LNCAP (cell line): Measurements from ENCODE around the gene ESPN.

Experiments used
- TF ChIP-seq, protein P1 (sequence below): fragments of 450-650 bp; IDR thresholded peaks from 2 replicates; pipeline ENCODE4 v1.5.1; 2017; ENCODE audit warnings: mild to moderate bottlenecking

ESPN gene

DNA sequence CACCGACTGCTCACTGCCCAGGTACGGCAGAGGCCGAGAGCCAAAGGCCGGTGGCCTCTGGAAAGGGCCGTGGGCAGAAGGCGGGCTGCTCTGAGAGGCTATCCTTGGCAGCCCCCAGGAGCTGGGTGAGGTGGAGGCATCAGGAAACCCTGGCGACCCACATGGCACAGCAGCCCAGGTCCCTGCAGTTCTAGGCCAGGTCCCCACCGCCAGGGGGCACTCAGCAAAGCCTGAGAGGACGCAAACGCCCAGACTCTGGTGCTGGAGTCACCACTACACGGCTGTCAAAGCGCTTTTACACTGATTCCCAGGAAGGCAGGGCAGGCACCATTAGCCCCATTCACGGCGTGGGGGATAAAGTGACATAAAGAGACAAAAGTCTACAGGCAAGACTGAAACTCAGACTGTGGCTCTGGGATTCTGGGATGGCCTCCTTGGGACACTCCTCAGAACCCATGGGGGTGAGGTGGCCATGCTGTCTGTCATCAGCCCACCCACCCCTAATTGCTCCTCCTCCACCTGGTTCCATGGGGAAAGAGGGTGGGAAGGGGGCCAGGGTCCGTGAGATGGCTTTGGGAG, 61.9 kb downstream of the ESPN start:
- TF ChIP-seq, protein P1, sequence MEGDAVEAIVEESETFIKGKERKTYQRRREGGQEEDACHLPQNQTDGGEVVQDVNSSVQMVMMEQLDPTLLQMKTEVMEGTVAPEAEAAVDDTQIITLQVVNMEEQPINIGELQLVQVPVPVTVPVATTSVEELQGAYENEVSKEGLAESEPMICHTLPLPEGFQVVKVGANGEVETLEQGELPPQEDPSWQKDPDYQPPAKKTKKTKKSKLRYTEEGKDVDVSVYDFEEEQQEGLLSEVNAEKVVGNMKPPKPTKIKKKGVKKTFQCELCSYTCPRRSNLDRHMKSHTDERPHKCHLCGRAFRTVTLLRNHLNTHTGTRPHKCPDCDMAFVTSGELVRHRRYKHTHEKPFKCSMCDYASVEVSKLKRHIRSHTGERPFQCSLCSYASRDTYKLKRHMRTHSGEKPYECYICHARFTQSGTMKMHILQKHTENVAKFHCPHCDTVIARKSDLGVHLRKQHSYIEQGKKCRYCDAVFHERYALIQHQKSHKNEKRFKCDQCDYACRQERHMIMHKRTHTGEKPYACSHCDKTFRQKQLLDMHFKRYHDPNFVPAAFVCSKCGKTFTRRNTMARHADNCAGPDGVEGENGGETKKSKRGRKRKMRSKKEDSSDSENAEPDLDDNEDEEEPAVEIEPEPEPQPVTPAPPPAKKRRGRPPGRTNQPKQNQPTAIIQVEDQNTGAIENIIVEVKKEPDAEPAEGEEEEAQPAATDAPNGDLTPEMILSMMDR: peak; percentile 95

DNA sequence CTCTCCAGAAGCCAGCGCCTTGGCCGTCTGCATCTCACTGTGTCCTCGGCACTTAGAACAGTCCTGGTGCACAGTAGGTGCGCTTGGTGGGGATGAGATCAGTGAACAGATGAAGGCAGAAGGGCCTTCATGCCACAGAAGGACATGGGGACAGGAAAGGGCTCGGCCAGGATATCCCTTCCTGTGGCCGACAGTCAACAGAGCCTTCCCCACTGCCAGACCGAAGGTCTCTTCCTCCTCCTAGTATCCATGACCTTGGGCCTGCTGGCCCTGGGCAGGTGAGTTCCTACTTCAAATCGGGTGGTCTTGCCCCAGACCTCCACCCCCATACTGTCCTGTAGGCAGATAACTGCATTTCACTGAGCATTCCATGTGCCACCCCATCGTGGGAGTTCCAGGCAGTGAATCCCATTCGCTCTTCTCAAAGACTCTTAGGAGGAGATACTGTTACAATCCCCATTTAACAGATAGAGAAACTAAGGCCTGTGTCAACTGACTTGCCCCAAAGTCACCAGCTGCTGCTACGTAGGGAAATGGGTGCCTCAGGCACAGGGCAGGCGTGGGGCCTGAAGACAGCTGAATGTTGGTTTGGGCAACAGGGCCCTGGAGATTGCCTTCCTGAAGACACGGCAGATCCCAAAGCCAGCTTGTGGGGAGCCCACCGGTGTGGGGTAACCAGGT, 63.4 kb downstream of the ESPN start:
- TF ChIP-seq, protein P1: no peak

DNA sequence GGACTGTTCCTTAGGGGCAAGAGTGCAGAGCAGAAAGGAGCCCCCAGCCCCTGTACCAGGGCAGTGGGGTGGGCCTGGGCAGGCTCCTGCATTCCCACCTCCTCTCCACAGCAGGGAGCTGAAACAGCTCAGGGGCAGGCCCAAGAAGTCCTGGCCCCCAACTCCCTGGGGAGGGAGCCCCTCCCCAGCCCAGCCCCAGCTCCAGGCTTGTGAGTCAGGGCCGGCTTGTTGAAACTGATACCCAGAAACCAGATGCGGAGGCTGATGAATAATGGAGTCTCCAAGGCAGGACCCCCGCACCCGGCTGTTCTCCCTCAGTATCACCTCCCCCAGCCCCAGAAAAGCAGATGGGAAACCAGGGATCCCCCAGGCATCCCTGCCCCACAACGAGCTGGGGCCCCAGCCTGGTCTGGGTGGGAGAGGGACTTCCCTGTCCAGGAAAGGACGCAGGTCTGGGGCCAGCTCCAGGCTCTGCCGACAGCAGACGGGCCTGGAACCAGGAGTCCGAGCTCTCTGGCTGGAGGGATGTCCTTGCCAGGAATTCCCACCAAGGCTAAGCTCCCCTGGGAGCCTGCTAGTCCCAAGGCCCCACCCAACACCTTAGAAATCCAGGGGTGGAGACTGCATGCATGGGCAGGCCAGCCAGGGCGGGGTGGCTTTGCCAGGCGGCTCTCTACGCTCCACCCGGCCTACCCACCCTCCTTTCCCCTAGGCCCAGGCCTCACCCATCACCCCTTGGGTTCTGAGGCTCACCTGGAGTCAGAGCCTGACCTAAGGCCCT, 64.2 kb downstream of the ESPN start:
- TF ChIP-seq, protein P1: no peak

DNA sequence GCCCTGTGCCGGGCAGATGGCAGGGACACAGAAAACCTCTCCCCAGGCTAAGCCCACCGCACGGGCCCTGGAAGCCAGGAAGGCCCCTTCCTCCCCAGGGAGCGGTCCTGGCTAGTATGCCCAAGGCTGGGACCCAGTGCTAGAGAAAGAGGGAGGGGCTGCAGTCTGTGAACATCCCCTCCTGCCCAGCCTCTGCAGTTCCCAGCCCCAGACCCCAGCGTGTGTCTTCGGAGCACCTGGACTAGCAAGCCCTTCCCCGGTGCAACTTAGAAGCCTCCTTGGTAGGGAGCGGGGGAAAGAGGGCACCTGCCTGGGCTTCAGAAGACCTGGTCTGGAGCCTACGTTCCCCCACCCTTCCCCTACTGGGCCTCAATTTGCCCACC, 64.8 kb downstream of the ESPN start:
- TF ChIP-seq, protein P1: no peak

DNA sequence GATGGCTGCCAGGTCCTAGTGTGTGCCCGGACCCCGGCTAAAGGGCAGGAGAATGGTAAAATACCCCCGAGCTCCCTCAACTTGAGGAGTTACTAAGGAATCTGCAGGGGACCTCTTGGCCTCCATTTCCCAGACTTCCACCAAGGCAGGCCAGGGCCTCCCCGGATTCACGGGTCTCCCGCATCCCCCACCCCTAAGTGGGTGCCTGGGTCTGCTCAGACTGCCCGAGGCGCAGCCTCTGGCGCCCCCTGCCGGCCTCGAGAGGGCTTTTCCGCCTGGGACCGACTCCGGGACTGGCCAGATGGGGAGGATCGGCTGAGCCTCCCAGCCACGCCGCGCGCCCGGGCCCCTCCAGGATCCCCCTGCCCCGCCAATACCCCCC, 65.2 kb downstream of the ESPN start:
- TF ChIP-seq, protein P1: peak; percentile 95

DNA sequence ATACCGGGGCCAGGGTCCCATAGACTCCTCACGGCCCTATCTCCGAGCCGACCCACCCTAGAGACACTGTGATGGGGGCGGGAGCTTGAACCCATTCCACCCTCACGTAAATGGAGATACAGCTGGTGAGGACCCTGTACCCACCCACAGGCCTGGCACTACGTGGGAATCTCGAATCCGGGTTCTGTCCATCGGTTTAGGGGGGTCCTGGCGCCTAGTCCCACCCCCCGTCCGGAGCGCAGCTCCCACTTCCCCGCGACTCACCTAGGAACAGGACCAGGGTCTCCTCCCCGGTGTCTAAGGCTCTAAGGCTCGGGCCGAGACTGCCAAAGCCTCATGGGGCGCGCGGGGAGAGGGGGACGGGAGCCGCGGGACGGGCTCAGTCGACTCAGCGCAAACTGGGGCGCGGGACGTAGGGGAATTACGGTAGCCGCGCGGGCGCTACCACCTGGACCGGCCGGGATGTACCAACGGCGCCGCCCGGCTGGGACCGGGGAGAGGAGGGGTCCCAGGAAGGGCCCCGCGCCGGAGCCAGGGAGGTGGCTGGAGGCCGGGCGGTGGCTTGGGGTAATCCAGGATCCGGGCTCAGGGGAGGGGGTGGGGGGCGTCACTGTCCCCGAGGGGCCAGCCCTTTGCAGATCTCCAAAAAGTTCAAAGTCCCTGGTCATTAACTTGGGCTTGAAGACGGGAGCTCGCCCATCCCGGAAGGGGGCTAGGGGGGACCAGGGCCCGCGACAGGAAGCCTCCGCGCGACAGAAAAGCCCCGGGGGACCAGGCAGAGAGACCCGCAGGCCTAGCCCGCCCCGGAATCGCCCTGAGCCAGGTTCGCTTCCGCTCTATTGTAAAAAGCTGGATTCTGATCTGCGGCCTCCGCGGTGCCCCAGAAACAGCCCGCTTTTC, 65.9 kb downstream of the ESPN start:
- TF ChIP-seq, protein P1: 0 out of 2 replicates have a peak, but pooled peaks have one; percentile 5

DNA sequence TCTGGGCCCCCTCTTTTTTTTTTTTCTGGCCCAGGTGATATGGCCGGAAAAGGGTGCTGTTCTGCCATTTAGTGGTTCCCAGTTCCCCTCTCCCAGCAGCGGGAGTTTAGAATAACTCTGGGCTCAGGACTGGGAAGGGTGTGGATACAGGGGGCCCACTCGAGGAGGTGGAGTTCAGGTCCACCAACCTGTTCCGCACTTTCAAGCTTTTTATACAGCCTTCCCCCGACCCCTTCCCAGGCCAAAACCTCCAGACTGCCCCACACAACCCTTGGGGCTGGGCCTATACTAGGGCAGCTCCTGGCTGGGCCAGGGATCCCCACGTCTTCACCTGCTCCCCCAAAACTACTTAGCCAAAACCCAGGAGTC, 66.5 kb downstream of the ESPN start:
- TF ChIP-seq, protein P1: no peak
